GM20431 (cell line): Measurements from ENCODE around the gene SEMA6B.
"Not testable (repeated sequence)": the region's sequence is repeated elsewhere in the genome, so short reads cannot be mapped to it uniquely, and the experiment has no call there.

Experiments
- in situ Hi-C: fragments of 300-500 bp; cut with MseI, MboI; formaldehyde crosslinking; loops from one replicate; pipeline ENCODE4 v1.15.0; 2020; ENCODE audit warnings: low sequenced_read_pairs; ENCODE audit not compliant: unreplicated experiment

Gene SEMA6B

GRCh38 chr19:4575267-4576015 lies 16.0 kb upstream of the SEMA6B start:
- in situ Hi-C loops, result loop anchor here (10.0 kb wide), 1 partner anchor 59 kb away; the partner anchor contains the start of gene TNFAIP8L1

- in situ Hi-C loops, result loop anchor here (10.0 kb wide), 1 partner anchor 61 kb away; the partner anchor contains the start of gene TNFAIP8L1
These were observed 14.2 kb upstream of the SEMA6B start for GRCh38 chr19:4573682-4574081.

GRCh38 chr19:4571305-4571917 lies 11.9 kb upstream of the SEMA6B start:
- in situ Hi-C loops, result loop anchor here (10.0 kb wide), 1 partner anchor 63 kb away; the partner anchor contains the start of gene TNFAIP8L1

GRCh38 chr19:4570916-4571304 lies 11.4 kb upstream of the SEMA6B start:
- in situ Hi-C loops, result loop anchor here (10.0 kb wide), 1 partner anchor 64 kb away; the partner anchor contains the start of gene TNFAIP8L1

GRCh38 chr19:4570402-4570801 lies 10.9 kb upstream of the SEMA6B start:
- in situ Hi-C loops, result loop anchor here (10.0 kb wide), 1 partner anchor 64 kb away; the partner anchor contains the start of gene TNFAIP8L1

GRCh38 chr19:4568886-4569285 lies 9.4 kb upstream of the SEMA6B start:
- in situ Hi-C loops, result no loop called here

- in situ Hi-C loops, result no loop called here
These were observed 8.1 kb upstream of the SEMA6B start for GRCh38 chr19:4567584-4568071.

- in situ Hi-C loops, result no loop called here
These were observed 7.0 kb upstream of the SEMA6B start for GRCh38 chr19:4566402-4567051.

GRCh38 chr19:4563562-4563961 lies 4.1 kb upstream of the SEMA6B start:
- in situ Hi-C loops, result not testable (repeated sequence)

- in situ Hi-C loops, result not testable (repeated sequence)
These were observed 2.6 kb upstream of the SEMA6B start for GRCh38 chr19:4562085-4562484.

- in situ Hi-C loops, result no loop called here
These were observed 1.2 kb downstream of the SEMA6B start for GRCh38 chr19:4557971-4558941.

GRCh38 chr19:4557144-4557970 lies 2.1 kb downstream of the SEMA6B start:
- in situ Hi-C loops, result no loop called here

- in situ Hi-C loops, result no loop called here
These were observed 2.8 kb downstream of the SEMA6B start for GRCh38 chr19:4556597-4557127.

GRCh38 chr19:4555657-4556561 lies 3.6 kb downstream of the SEMA6B start:
- in situ Hi-C loops, result no loop called here

GRCh38 chr19:4554717-4555116 lies 4.8 kb downstream of the SEMA6B start:
- in situ Hi-C loops, result no loop called here

- in situ Hi-C loops, result no loop called here
These were observed 5.7 kb downstream of the SEMA6B start for GRCh38 chr19:4553775-4554174.

- in situ Hi-C loops, result no loop called here
These were observed 6.3 kb downstream of the SEMA6B start for GRCh38 chr19:4553092-4553695.
